Heart right ventricle (tissue), 16 donors: ENCODE data around the gene NACA2. TPM values are rescaled to one million over a fixed set of nuclear protein-coding genes. Genes with fewer than 3 reads are reported as not detected.
"Not testable (repeated sequence)": the region's sequence is repeated elsewhere in the genome, so short reads cannot be mapped to it uniquely, and the experiment has no call there.

Source experiments
- ATAC-seq, 8 donors: fragments of 200-7000 bp; cut with Tn5 transposase; one replicate each; pipeline ENCODE4 v1.9.1; 2020; ENCODE audit warnings: mild to moderate bottlenecking in 8 of 8, moderate library complexity in 8 of 8, moderate number of reproducible peaks in 1 of 8
- DNase-seq, 2 donors: peaks; one replicate each; pipeline ENCODE4 v3.0.0-alpha.2; 2020
- H3K27ac ChIP-seq, 10 donors: fragments of 200-600 bp; sonication (generic) in 2 of 10; one replicate each; pipeline versions ENCODE4 v1.5.0 to v1.8.0; 2020 to 2022; ENCODE audit warnings: mild to moderate bottlenecking in 3 of 10
- H3K27me3 ChIP-seq, 7 donors: fragments of 200-600 bp; one replicate each; pipeline ENCODE4 v1.8.0; 2021 to 2022; ENCODE audit warnings: mild to moderate bottlenecking in 2 of 7
- H3K36me3 ChIP-seq, 9 donors: fragments of 200-600 bp; sonication (generic) in 1 of 9; one replicate each; pipeline versions ENCODE4 v1.5.0 to v1.8.0; 2020 to 2022; ENCODE audit warnings: mild to moderate bottlenecking in 2 of 9
- H3K4me1 ChIP-seq, 9 donors: fragments of 200-600 bp; sonication (generic) in 1 of 9; one replicate each; pipeline versions ENCODE4 v1.5.0 to v1.8.0; 2020 to 2022; ENCODE audit warnings: mild to moderate bottlenecking in 4 of 9
- H3K4me3 ChIP-seq, 10 donors: fragments of 200-600 bp; sonication (generic) in 2 of 10; one replicate each; pipeline versions ENCODE4 v1.5.0 to v1.8.0; 2020 to 2022; ENCODE audit warnings: mild to moderate bottlenecking in 7 of 10, moderate library complexity in 2 of 10
- H3K9me3 ChIP-seq, 11 donors: fragments of 200-600 bp in 10 of 11; sonication (generic) in 2 of 11; one replicate each; pipeline versions ENCODE4 v1.5.0 to v1.8.0; 2013 to 2022; ENCODE audit warnings: mild to moderate bottlenecking in 2 of 11, control low read depth in 1 of 11, moderate library complexity in 1 of 11
- CTCF ChIP-seq, 9 donors: fragments of 200-600 bp; sonication (generic) in 2 of 9; IDR thresholded peaks; one replicate each; pipeline versions ENCODE4 v1.5.0 to v1.8.0; 2021 to 2022; ENCODE audit warnings: antibody characterized with exemption in 9 of 9, mild to moderate bottlenecking in 5 of 9, moderate library complexity in 1 of 9
- WGBS, 2 donors: extraction: QIAGEN DNeasy Blood & Tissue Kit; methylation state at CpG; one replicate each; pipeline ENCODE4 v1.1.7; 2013; ENCODE audit warnings: inconsistent platforms in 1 of 2; 5-methylcytosine and 5-hydroxymethylcytosine counted together
- intact Hi-C, 10 donors: fragments of 100-400 bp; cut with DNase I; formaldehyde crosslinking; loops; one replicate each; pipeline versions ENCODE4 v1.11.1 to v1.14.2; 2022
- polyA plus RNA-seq, 2 donors: library from polyadenylated mRNA; stranded (reverse); fragments of 200-250 nt; gene quantifications; one replicate each; pipeline ENCODE4 v1.2.3, GENCODE V29; 2013
- total RNA-seq, 10 donors: library from RNA; stranded (reverse); fragmentation: NEBNext Ultra II Directional in 3 of 10; extraction: Animal tissue kit (Norgen Biotek cat#: 25700) in 3 of 10; gene quantifications; one replicate each; pipeline versions ENCODE4 v1.2.1 to v1.2.4, GENCODE V29; 2021 to 2023
- donor health status: Arrhythmogenic right ventricular cardiomyopathy.
- donor health status: ischemic (EF 13 %, LVEDD 7.1; RV severe dilation, severe dysfunction).
- donor health status: healthy with polysubstance abuse.
- donor health status: DM: no; HTN: yes; CAD: no.
- donor health status: DM: no; HTN: no; CAD: no.
- donor health status: ischemic (EF 25% LVEDD 6.9; RV normal size, moderate dysfunction).
- donor health status: ischemic (EF 25% LVEDD 5.7; RV mildly dilated, moderate dysfunction).
- donor health status: healthy.
- donor health status: DM: yes; HTN: yes; CAD: no.
- donor health status: Ischemic cardiomyopathy.
- donor health status: ischemic (EF 35%, LVEDD 5.7; RV mildly dilated, moderate dysfunction).
- donor health status: nonischemic (EF 11% LVEDD 7.7; RV severe dilation, severe dysfunction).
- donor health status: DM: yes; HTN: yes; CAD: no.
- donor health status: PGD.
- donor health status: ischemic (EF 29% LVEDD 5.4; RV normal size, mild dysfunction).
- donor health status: nonischemic (EF 23%, LVEDD 6.1; RV moderate dilation, normal function).

Gene NACA2
- total and polyA plus RNA-seq, 12 donors, result 0.10 TPM; not detected in 11

DNA sequence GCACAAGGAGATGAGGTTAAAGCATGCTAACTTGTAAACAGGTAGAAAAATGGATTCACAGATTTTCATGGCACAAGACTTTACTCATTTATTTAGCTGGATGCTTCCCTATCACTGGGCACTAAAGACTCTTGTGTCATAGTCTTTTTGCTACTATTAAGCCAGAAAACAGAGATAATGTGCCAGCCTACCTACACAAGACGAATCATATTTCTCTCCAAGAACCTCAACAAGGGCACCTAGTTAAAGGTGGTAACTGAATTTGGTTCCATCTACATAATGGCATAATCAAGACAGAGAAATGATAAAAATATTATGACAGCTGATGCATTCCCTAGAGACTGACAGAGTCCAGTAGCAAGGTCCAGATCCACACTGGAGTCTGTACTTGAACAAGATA lies 3.8 kb downstream of the NACA2 start:
- TF ChIP-seq CTCF (IDR thresholded peaks at IDR 0.05), result no peak
- Histone ChIP-seq H3K36me3 (no peaks in the 10 kb centered on the region), H3K4me3 (no peak overlapping the region), H3K27me3 (peaks cover 0 to 29% (median 12%) of the 10 kb centered on the region in 7 donors), H3K4me1 (no peaks in the 10 kb centered on the region), H3K9me3 (no peaks in the 10 kb centered on the region), H3K27ac (no peak overlapping the region)
- intact Hi-C loops, result no loop called here
- DNase-seq, result no peak
- WGBS, 2 donors, result 86 to 90% methylated on average over 1 of the region's 1 CpG
- no peak for ATAC-seq

DNA sequence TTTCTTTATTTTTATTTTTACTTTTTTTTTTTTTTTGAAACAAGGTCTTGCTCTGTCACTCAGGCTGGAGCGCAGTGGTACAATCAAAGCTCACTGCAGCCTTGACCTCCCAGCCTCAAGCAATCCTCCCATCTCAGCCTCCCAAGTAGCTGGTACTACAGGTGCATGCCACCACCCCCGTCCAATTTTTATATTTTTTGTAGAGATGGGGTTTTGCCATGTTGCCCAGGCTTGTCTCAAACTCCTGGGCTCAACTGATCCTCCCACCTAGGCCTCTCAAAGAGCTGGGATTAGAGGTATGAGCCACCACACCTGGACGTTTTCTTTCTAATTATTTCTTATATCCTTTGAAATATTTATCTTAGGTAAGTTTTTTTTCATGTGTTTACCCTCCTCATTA lies 4.4 kb downstream of the NACA2 start:
- H3K36me3 ChIP-seq, H3K9me3 ChIP-seq, ATAC-seq, H3K27ac ChIP-seq, intact Hi-C loops, H3K4me1 ChIP-seq, H3K4me3 ChIP-seq, DNase-seq: not testable (repeated sequence)
- H3K27me3 ChIP-seq, result peaks cover 0 to 23% (median 13%) of the 10 kb centered on the region in 7 donors
- 59 to 63% methylated on average over 3 of the region's 3 CpGs for WGBS, 2 donors

- no peaks in the 10 kb centered on the region for H3K36me3 ChIP-seq
- H3K4me1 ChIP-seq, result no peaks in the 10 kb centered on the region
- WGBS, 2 donors, result 83 to 86% methylated on average over 4 of the region's 4 CpGs
- no peak for TF ChIP-seq CTCF (IDR thresholded peaks at IDR 0.05)
- intact Hi-C loops, result no loop called here
- DNase-seq (no peak), ATAC-seq (no peak)
- no peak overlapping the region for H3K4me3 ChIP-seq
- no peak overlapping the region for H3K27ac ChIP-seq
- H3K9me3 ChIP-seq, result no peaks in the 10 kb centered on the region
- H3K27me3 ChIP-seq, result peaks cover 0 to 22% (median 16%) of the 10 kb centered on the region in 7 donors
Measured at GRCh38 chr17:61586031-61586566, 4.9 kb downstream of the NACA2 start.

GRCh38 chr17:61584866-61585265 lies 6.2 kb downstream of the NACA2 start:
- Histone ChIP-seq H3K36me3 (no peaks in the 10 kb centered on the region), H3K4me3 (no peak overlapping the region), H3K9me3 (no peaks in the 10 kb centered on the region), H3K27me3 (peaks cover 0 to 32% (median 23%) of the 10 kb centered on the region in 7 donors), H3K4me1 (no peaks in the 10 kb centered on the region), H3K27ac (no peak overlapping the region)
- no peak for DNase-seq
- no peak for ATAC-seq
- TF ChIP-seq CTCF (IDR thresholded peaks at IDR 0.05), result no peak
- intact Hi-C loops, result no loop called here
- WGBS, 2 donors, result 55 to 64% methylated on average over 2 of the region's 2 CpGs

- TF ChIP-seq CTCF (IDR thresholded peaks at IDR 0.05), result no peak
- Histone ChIP-seq H3K4me1 (no peaks in the 10 kb centered on the region), H3K9me3 (no peaks in the 10 kb centered on the region), H3K27me3 (peaks cover 0 to 38% (median 29%) of the 10 kb centered on the region in 7 donors), H3K27ac (no peak overlapping the region), H3K36me3 (no peaks in the 10 kb centered on the region), H3K4me3 (no peak overlapping the region)
- intact Hi-C loops, result no loop called here
- DNase-seq, result no peak
- 75 to 85% methylated on average over 2 of the region's 2 CpGs for WGBS, 2 donors
- ATAC-seq, result no peak
Measured at GRCh38 chr17:61584266-61584665, 6.8 kb downstream of the NACA2 start.
